UCSD-AML1 (cell line): ENCODE measurements around the gene RUNX2.

ENCODE experiments used
- DNase-seq: peaks from one replicate; lab custom pipeline; 2025; ENCODE audit not compliant: unreplicated experiment; lab: John Stamatoyannopoulos, UW

RUNX2 gene

GRCh38 chr6:45509426-45509825, 181.3 kb downstream of the RUNX2 start:
- DNase-seq = no peak

- no peak for DNase-seq
Measured at GRCh38 chr6:45512717-45513116, 184.6 kb downstream of the RUNX2 start.

GRCh38 chr6:45513213-45513618, 185.1 kb downstream of the RUNX2 start:
- no peak for DNase-seq

GRCh38 chr6:45513843-45514242, 185.7 kb downstream of the RUNX2 start:
- no peak for DNase-seq

GRCh38 chr6:45514454-45515230, 186.5 kb downstream of the RUNX2 start:
- no peak for DNase-seq

- no peak for DNase-seq
Measured at GRCh38 chr6:45518013-45518720, 190.0 kb downstream of the RUNX2 start.

- no peak for DNase-seq
Measured at GRCh38 chr6:45521226-45521625, 193.1 kb downstream of the RUNX2 start.

- no peak for DNase-seq
Measured at GRCh38 chr6:45522486-45522885, 194.4 kb downstream of the RUNX2 start.

- no peak for DNase-seq
Measured at GRCh38 chr6:45527210-45527609, 199.1 kb downstream of the RUNX2 start.

GRCh38 chr6:45531999-45532595, 204.0 kb downstream of the RUNX2 start:
- no peak for DNase-seq

- DNase-seq = no peak
Measured at GRCh38 chr6:45532721-45533210, 204.6 kb downstream of the RUNX2 start.

GRCh38 chr6:45533386-45533785, 205.3 kb downstream of the RUNX2 start:
- no peak for DNase-seq

GRCh38 chr6:45535933-45536332, 207.8 kb downstream of the RUNX2 start:
- DNase-seq = peak; percentile 12

- DNase-seq = no peak
Measured at GRCh38 chr6:45537539-45537938, 209.4 kb downstream of the RUNX2 start.

- no peak for DNase-seq
Measured at GRCh38 chr6:45538641-45539547, 210.8 kb downstream of the RUNX2 start.

- DNase-seq = no peak
Measured at GRCh38 chr6:45540375-45540920, 212.3 kb downstream of the RUNX2 start.

- DNase-seq = no peak
Measured at GRCh38 chr6:45541934-45542333, 213.8 kb downstream of the RUNX2 start.

GRCh38 chr6:45543298-45544235, 215.4 kb downstream of the RUNX2 start:
- DNase-seq = no peak

- no peak for DNase-seq
Measured at GRCh38 chr6:45545416-45545815, 217.3 kb downstream of the RUNX2 start.
